GM18499 (cell line): ENCODE data around the gene SCML1.

ENCODE experiments used
- ATAC-seq: cut with Tn5 transposase; IDR thresholded peaks from one replicate; pipeline ENCODE4 v1.9.1; 2021; ENCODE audit warnings: moderate number of reproducible peaks; ENCODE audit not compliant: insufficient read depth, unreplicated experiment

SCML1 gene

GRCh38 chrX:17737986-17738713, 857 bp downstream of the SCML1 start:
- ATAC-seq: no peak

- ATAC-seq: no peak
These were observed 1.6 kb downstream of the SCML1 start for GRCh38 chrX:17738737-17739535.

GRCh38 chrX:17740137-17741122, 3.1 kb downstream of the SCML1 start:
- no peak for ATAC-seq

GRCh38 chrX:17741123-17741511, 3.8 kb downstream of the SCML1 start:
- ATAC-seq: no peak

- no peak for ATAC-seq
These were observed 6.6 kb downstream of the SCML1 start for GRCh38 chrX:17743913-17744312.

- no peak for ATAC-seq
These were observed 7.7 kb downstream of the SCML1 start for GRCh38 chrX:17744896-17745523.

- no peak for ATAC-seq
These were observed 10.4 kb downstream of the SCML1 start for GRCh38 chrX:17747692-17748091.

- ATAC-seq: no peak
These were observed 11.4 kb downstream of the SCML1 start for GRCh38 chrX:17748684-17749083.

- no peak for ATAC-seq
These were observed 13.1 kb downstream of the SCML1 start for GRCh38 chrX:17750436-17750835.

GRCh38 chrX:17758382-17758781, 21.1 kb downstream of the SCML1 start:
- ATAC-seq: no peak

GRCh38 chrX:17759990-17760389, 22.7 kb downstream of the SCML1 start:
- no peak for ATAC-seq

GRCh38 chrX:17767734-17768133, 30.4 kb downstream of the SCML1 start:
- no peak for ATAC-seq

GRCh38 chrX:17768997-17769396, 31.7 kb downstream of the SCML1 start:
- no peak for ATAC-seq

GRCh38 chrX:17769701-17770269, 32.5 kb downstream of the SCML1 start:
- ATAC-seq: no peak

GRCh38 chrX:17773221-17773876, 36.1 kb downstream of the SCML1 start:
- ATAC-seq: no peak

- ATAC-seq: no peak
These were observed 36.8 kb downstream of the SCML1 start for GRCh38 chrX:17774053-17774452.

GRCh38 chrX:17778997-17779396, 41.7 kb downstream of the SCML1 start:
- ATAC-seq: no peak

- ATAC-seq: no peak
These were observed 42.1 kb downstream of the SCML1 start for GRCh38 chrX:17779434-17779833.
